OCI-LY7 (cell line): ENCODE measurements around the gene ASCL3. TPM values are rescaled to one million over a fixed set of nuclear protein-coding genes. Genes with fewer than 3 reads are reported as not detected.
"Not testable (repeated sequence)": the region's sequence is repeated elsewhere in the genome, so short reads cannot be mapped to it uniquely, and the experiment has no call there.

ENCODE experiments used
- BruUV-seq: library from RNA; stranded (reverse); fragments of 400-500 nt; replicated peaks from 2 replicates; lab custom pipeline; 2021; lab: Mats Ljungman, UMichigan
- CTCF ChIA-PET: fragments of 300-600 bp; sonication (Branson Sonifier 250); formaldehyde crosslinking; loops from one replicate; lab custom pipeline; 2022; ENCODE audit warnings: antibody characterized with exemption; ENCODE audit not compliant: unreplicated experiment; lab: Charles Lee
- POLR2A ChIA-PET: fragments of 300-600 bp; sonication (Branson Sonifier 250); formaldehyde crosslinking; loops from one replicate; lab custom pipeline; 2022; ENCODE audit warnings: antibody characterized with exemption; lab: Charles Lee
- DNase-seq: peaks from one replicate; pipeline ENCODE4 v3.0.0-alpha.2; 2015; ENCODE audit warnings: low spot score
- H2AFZ ChIP-seq: fragments of 200-600 bp; sonication (generic), shearing (Covaris generic); 2 replicates; pipeline ENCODE4 v1.6.1; 2014; ENCODE audit warnings: mild to moderate bottlenecking, antibody characterized with exemption, low read length, moderate library complexity
- H3K27ac ChIP-seq: fragments of 200-600 bp; sonication (generic); 2 replicates; pipeline ENCODE4 v1.5.1; 2014; ENCODE audit warnings: mixed run types, low read depth, mild to moderate bottlenecking, moderate library complexity, low read length, inconsistent platforms; ENCODE audit not compliant: poor library complexity, severe bottlenecking
- H3K36me3 ChIP-seq: fragments of 200-600 bp; sonication (generic); 2 replicates; pipeline ENCODE4 v1.6.1; 2014; ENCODE audit warnings: mild to moderate bottlenecking, antibody characterized with exemption, low read length, moderate library complexity, mixed read lengths; ENCODE audit not compliant: insufficient read depth
- H3K4me1 ChIP-seq: fragments of 200-600 bp; sonication (generic); 2 replicates; pipeline ENCODE4 v1.5.1; 2014; ENCODE audit warnings: mild to moderate bottlenecking, low read length; ENCODE audit not compliant: insufficient read depth, poor library complexity, severe bottlenecking
- H3K4me2 ChIP-seq: fragments of 200-600 bp; sonication (generic); 2 replicates; pipeline ENCODE4 v1.6.1; 2014; ENCODE audit warnings: mild to moderate bottlenecking, low read length
- H3K4me3 ChIP-seq: fragments of 200-600 bp; sonication (generic); 2 replicates; pipeline ENCODE4 v1.5.1; 2014; ENCODE audit warnings: mild to moderate bottlenecking, low read depth, low read length; ENCODE audit not compliant: poor library complexity, severe bottlenecking
- H3K79me2 ChIP-seq: fragments of 200-600 bp; sonication (generic); 2 replicates; pipeline ENCODE4 v1.6.1; 2016; ENCODE audit warnings: low read depth, mild to moderate bottlenecking, low read length, moderate library complexity, mixed read lengths; ENCODE audit not compliant: insufficient read depth
- H3K9me2 ChIP-seq: fragments of 200-600 bp; sonication (generic); 2 replicates; pipeline ENCODE4 v1.6.1; 2016; ENCODE audit warnings: mild to moderate bottlenecking, low read length, mixed read lengths; ENCODE audit not compliant: insufficient read depth
- H3K9me3 ChIP-seq: fragments of 200-600 bp; sonication (generic); 2 replicates; pipeline ENCODE4 v1.6.1; 2014; ENCODE audit warnings: mild to moderate bottlenecking, mixed run types, low read length, mixed read lengths
- H4K20me1 ChIP-seq: fragments of 200-600 bp; sonication (generic); 2 replicates; pipeline ENCODE4 v1.6.1; 2014; ENCODE audit warnings: mild to moderate bottlenecking, antibody characterized with exemption, low read length, moderate library complexity, mixed read lengths; ENCODE audit not compliant: insufficient read depth
- EZH2phosphoT487 ChIP-seq: fragments of 200-600 bp; sonication (generic); IDR thresholded peaks from 2 replicates; pipeline ENCODE4 v1.6.1; 2018; ENCODE audit warnings: low read depth, borderline replicate concordance, mild to moderate bottlenecking, mixed run types, antibody characterized with exemption, low read length, moderate library complexity, mixed read lengths
- intact Hi-C: fragments of 100-400 bp; cut with micrococcal nuclease; formaldehyde crosslinking; loops from one replicate; pipeline ENCODE4 v1.10.0; 2022; ENCODE audit not compliant: unreplicated experiment
- total RNA-seq, 2 experiments: library from RNA; depleted of rRNA in 1 of 2; stranded (reverse); fragments of >200 nt in 1 of 2; shearing (Covaris generic) in 1 of 2; gene quantifications; 2 replicates each; pipeline ENCODE4 v1.2.3, GENCODE V29; 2014 to 2022
- TF ChIP-seq, protein P1 (sequence below): fragments of 200-600 bp; sonication (generic); conservative IDR thresholded peaks from 2 replicates; pipeline ENCODE4 v1.5.1; 2014; ENCODE audit warnings: mild to moderate bottlenecking, antibody characterized with exemption, low read length, moderate library complexity, mixed read lengths

ASCL3 gene
- total RNA-seq, 2 experiments from 2014 or later = not detected

DNA sequence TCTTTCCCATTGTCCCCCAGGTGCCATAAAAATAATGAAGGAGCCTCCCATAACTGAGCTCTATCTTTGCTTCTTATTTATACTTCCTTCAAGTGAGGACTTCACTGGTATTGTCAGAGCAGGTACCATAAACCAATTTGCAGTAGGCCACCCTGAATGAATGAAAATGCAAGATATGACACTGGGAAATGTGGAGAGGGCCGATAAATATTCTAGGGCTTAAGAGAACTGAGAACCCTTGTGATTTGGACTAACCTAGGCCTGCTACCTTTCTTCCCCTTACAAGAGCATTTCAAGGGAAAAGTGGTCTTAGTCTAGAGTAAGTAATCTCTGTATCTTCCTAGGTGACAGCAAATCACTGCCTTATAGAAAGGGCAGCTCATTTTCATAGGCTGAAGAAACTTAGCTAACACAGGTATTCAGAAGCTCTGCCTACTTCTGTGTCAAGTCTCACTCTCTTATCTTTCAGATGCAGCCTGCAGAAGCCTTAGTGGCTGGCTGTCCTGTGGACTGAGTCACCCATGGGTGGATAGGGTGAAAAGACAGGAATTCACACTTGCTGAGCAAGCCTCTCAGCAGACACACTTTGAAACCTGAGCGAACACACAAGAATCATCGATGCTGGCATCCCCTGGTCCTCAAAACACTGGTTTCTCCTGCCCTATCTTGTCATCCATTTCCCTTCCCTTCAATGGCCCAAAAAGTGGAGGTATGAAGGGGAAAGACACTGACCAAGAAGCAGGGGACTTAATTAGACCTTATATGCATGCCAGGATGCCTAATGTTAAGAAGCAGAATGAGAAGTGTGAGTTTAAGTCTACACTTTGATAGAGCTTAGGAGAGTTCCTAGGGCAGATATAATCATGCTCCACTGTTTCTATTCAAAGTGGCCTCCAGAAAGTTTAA, 45.8 kb upstream of the ASCL3 start:
- Histone ChIP-seq H3K79me2 (no peaks in the 10 kb centered on the region), H3K36me3 (no peaks in the 10 kb centered on the region), H4K20me1 (no peaks in the 10 kb centered on the region), H3K4me2 (no peak overlapping the region), H3K4me3 (no peak overlapping the region), H3K27ac (no peak overlapping the region), H2AFZ (no peak overlapping the region), H3K9me2 (no peaks in the 10 kb centered on the region), H3K9me3 (no peaks in the 10 kb centered on the region), H3K4me1 (no peaks in the 10 kb centered on the region)
- POLR2A ChIA-PET = no interaction called here
- intact Hi-C loops = no loop called here
- no TSS peak for BruUV-seq
- no peak for TF ChIP-seq EZH2phosphoT487
- TF ChIP-seq, protein P1, sequence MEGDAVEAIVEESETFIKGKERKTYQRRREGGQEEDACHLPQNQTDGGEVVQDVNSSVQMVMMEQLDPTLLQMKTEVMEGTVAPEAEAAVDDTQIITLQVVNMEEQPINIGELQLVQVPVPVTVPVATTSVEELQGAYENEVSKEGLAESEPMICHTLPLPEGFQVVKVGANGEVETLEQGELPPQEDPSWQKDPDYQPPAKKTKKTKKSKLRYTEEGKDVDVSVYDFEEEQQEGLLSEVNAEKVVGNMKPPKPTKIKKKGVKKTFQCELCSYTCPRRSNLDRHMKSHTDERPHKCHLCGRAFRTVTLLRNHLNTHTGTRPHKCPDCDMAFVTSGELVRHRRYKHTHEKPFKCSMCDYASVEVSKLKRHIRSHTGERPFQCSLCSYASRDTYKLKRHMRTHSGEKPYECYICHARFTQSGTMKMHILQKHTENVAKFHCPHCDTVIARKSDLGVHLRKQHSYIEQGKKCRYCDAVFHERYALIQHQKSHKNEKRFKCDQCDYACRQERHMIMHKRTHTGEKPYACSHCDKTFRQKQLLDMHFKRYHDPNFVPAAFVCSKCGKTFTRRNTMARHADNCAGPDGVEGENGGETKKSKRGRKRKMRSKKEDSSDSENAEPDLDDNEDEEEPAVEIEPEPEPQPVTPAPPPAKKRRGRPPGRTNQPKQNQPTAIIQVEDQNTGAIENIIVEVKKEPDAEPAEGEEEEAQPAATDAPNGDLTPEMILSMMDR = no peak
- CTCF ChIA-PET = no interaction called here
- DNase-seq = no peak

- CTCF ChIA-PET = no interaction called here
Measured at GRCh38 chr11:8987446-8987845, 44.6 kb upstream of the ASCL3 start.

DNA sequence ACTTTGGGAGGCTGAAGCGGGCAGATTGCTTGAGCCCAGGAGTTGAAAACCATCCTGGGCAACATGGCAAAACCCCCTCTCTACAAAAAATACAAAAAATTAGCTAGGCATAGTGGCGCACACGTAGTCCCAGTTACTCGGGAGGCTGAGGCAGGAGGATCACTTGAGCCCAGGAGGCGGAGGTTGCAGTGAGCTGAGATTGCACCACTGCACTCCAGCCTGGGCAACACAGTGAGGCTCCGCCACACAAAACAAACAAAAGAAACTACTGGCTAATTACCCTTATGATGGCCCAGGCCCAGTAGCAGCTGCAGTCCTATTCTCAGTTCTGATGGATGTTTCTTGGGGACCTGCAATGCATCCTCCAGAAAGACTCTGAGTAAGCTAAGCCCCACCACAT, 44.0 kb upstream of the ASCL3 start:
- POLR2A ChIA-PET, intact Hi-C loops, CTCF ChIA-PET, H3K79me2 ChIP-seq, H3K27ac ChIP-seq, BruUV-seq, H3K9me3 ChIP-seq, H3K4me2 ChIP-seq, H3K9me2 ChIP-seq, H3K36me3 ChIP-seq, H3K4me1 ChIP-seq, H2AFZ ChIP-seq, H4K20me1 ChIP-seq, H3K4me3 ChIP-seq, DNase-seq: not testable (repeated sequence)

More at GRCh38 chr11:8987446-8987845, 44.6 kb upstream of the ASCL3 start:
- no peaks in the 10 kb centered on the region for H3K79me2 ChIP-seq
- intact Hi-C loops = no loop called here
- TF ChIP-seq, protein P1 = no peak
- TF ChIP-seq EZH2phosphoT487 = no peak
- no peaks in the 10 kb centered on the region for H3K9me2 ChIP-seq
- H3K4me2 ChIP-seq = no peak overlapping the region
- H3K4me1 ChIP-seq = no peaks in the 10 kb centered on the region
- no peak overlapping the region for H3K4me3 ChIP-seq
- BruUV-seq = no TSS peak
- POLR2A ChIA-PET = no interaction called here
- no peaks in the 10 kb centered on the region for H3K36me3 ChIP-seq
- no peak overlapping the region for H2AFZ ChIP-seq
- no peaks in the 10 kb centered on the region for H4K20me1 ChIP-seq
- DNase-seq = no peak
- no peak overlapping the region for H3K27ac ChIP-seq
- no peaks in the 10 kb centered on the region for H3K9me3 ChIP-seq
